HEK293 (cell line): ENCODE measurements around the gene EEF1AKMT1.
A peak's percentile ranks its signal among the peaks of the same experiment; 100 is the strongest.

Experiments used
- CTCF ChIA-PET: fragments of 350-600 bp; formaldehyde crosslinking; extraction: SDS; loops from one replicate; lab custom pipeline; 2021; ENCODE audit warnings: antibody characterized with exemption; lab: Yijun Ruan, JAX
- POLR2A ChIA-PET: fragments of 300-600 bp; formaldehyde crosslinking; extraction: SDS; loops from one replicate; lab custom pipeline; 2020; ENCODE audit warnings: antibody characterized with exemption, inconsistent platforms; lab: Yijun Ruan, JAX
- H3K27ac ChIP-seq: fragments of 200-500 bp; sonication (Bioruptor generic); 2 replicates; pipeline ENCODE4 v1.5.1; 2014; ENCODE audit warnings: low read depth, low read length, control low read depth, inconsistent platforms; ENCODE audit errors: extremely low read depth
- H3K36me3 ChIP-seq, 2 experiments: fragments of 200-500 bp in 1 of 2; sonication (Bioruptor generic) in 1 of 2; 1 replicate in 1 of 2; 2 replicates in 1 of 2; pipeline ENCODE4 v1.5.1; 2014 to 2017; ENCODE audit warnings: inconsistent platforms in 2 of 2, low read length in 2 of 2; ENCODE audit not compliant: control insufficient read depth in 2 of 2, insufficient read depth in 1 of 2
- H3K4me1 ChIP-seq: fragments of 200-500 bp; sonication (Bioruptor generic); 2 replicates; pipeline ENCODE4 v1.5.1; 2014; ENCODE audit warnings: mild to moderate bottlenecking, low read length, inconsistent platforms; ENCODE audit not compliant: control insufficient read depth, insufficient read depth
- H3K4me3 ChIP-seq: 2 replicates; pipeline ENCODE4 v1.5.1; 2011; ENCODE audit warnings: low read depth, mild to moderate bottlenecking, control low read depth, low read length, moderate library complexity
- H3K9me3 ChIP-seq: fragments of 200-500 bp; sonication (Bioruptor generic); 2 replicates; pipeline ENCODE4 v1.5.1; 2014; ENCODE audit warnings: low read depth, low read length, inconsistent platforms; ENCODE audit not compliant: control insufficient read depth, insufficient read depth
- PRDM10 ChIP-seq: fragments of 450-650 bp; formaldehyde crosslinking; IDR thresholded peaks from 2 replicates; pipeline ENCODE4 v1.5.1; 2016; ENCODE audit warnings: missing biosample characterization, missing genetic modification characterization
- TRIM28 ChIP-seq: IDR thresholded peaks from 2 replicates; pipeline ENCODE4 v1.6.1; 2011; ENCODE audit warnings: low read length, control low read depth, borderline replicate concordance
- ZNF112 ChIP-seq: fragments of 450-650 bp; formaldehyde crosslinking; IDR thresholded peaks from 2 replicates; pipeline ENCODE4 v1.5.0; 2017; ENCODE audit warnings: missing biosample characterization, missing genetic modification characterization
- ZNF16 ChIP-seq: fragments of 450-650 bp; formaldehyde crosslinking; IDR thresholded peaks from 2 replicates; pipeline ENCODE4 v1.5.1; 2016; ENCODE audit warnings: low read depth, missing biosample characterization, missing genetic modification characterization
- ZNF362 ChIP-seq: fragments of 450-650 bp; formaldehyde crosslinking; IDR thresholded peaks from 2 replicates; pipeline ENCODE4 v1.5.1; 2016; ENCODE audit warnings: missing biosample characterization, missing genetic modification characterization
- ZNF366 ChIP-seq: fragments of 450-650 bp; formaldehyde crosslinking; conservative IDR thresholded peaks from 2 replicates; pipeline ENCODE4 v1.5.1; 2016; ENCODE audit warnings: missing biosample characterization, missing genetic modification characterization
- ZNF558 ChIP-seq: fragments of 450-650 bp; formaldehyde crosslinking; IDR thresholded peaks from 2 replicates; pipeline ENCODE4 v1.5.1; 2016; ENCODE audit warnings: missing biosample characterization, missing genetic modification characterization
- ZSCAN23 ChIP-seq: fragments of 450-650 bp; formaldehyde crosslinking; IDR thresholded peaks from 2 replicates; pipeline ENCODE4 v1.5.1; 2016; ENCODE audit warnings: missing biosample characterization, missing genetic modification characterization

Gene EEF1AKMT1

DNA sequence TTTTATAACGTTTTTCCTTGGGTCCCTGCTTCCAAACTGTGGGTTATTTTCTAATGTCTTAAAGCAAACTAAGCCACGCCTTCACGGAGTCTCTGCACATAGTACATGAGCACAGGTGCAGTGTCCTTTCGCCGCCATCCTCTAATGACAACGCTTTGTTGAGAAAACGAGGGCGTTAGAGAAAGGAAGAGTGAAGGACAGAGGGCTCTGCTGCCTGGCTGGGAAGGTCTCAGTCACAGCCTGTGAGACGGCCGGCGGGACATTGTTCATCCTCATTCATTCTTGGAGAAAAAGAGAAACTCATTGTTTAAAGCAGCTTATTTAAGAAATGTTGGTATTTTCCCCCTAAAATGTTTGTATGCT, 60.8 kb downstream of the EEF1AKMT1 start:
- Histone ChIP-seq H3K36me3 (no peaks in the 10 kb centered on the region), H3K9me3 (no peaks in the 10 kb centered on the region)
- TF ChIP-seq ZNF16 (tag by site-specific recombination) (no peak), ZNF366 (tag by site-specific recombination) (peak; percentile 12; the same call in 1 of the 2 replicates)
- TF ChIP-seq, all 188 proteins: peak for 1
- POLR2A ChIA-PET = no interaction called here
- Histone ChIP-seq H3K27ac (no peak overlapping the region), H3K4me1 (no peaks in the 10 kb centered on the region), H3K4me3 (no peak overlapping the region)
- CTCF ChIA-PET = interaction anchor here (1.3 to 2.0 kb wide), 3 partner anchors 9 to 154 kb away, joined by 4 to 6 read pairs (median 4); no protein-coding TSS in a partner anchor

- TF ChIP-seq ZNF558 (tag by site-specific recombination) (no peak), PRDM10 (0 out of 2 replicates have a peak, but pooled peaks have one; percentile 22), ZNF362 (tag by site-specific recombination) (no peak)
- Histone ChIP-seq H3K27ac (no peak overlapping the region), H3K36me3 (no peaks in the 10 kb centered on the region), H3K4me3 (no peak overlapping the region), H3K9me3 (no peaks in the 10 kb centered on the region), H3K4me1 (no peaks in the 10 kb centered on the region)
- POLR2A ChIA-PET = no interaction called here
- CTCF ChIA-PET = interaction anchor here (1.0 to 2.0 kb wide), 10 partner anchors 11 to 442 kb away, joined by 3 to 15 read pairs (median 4); no protein-coding TSS in a partner anchor
These were observed 62.3 kb downstream of the EEF1AKMT1 start for GRCh38 chr13:20711301-20712044.

GRCh38 chr13:20709782-20710181, 64.0 kb downstream of the EEF1AKMT1 start:
- POLR2A ChIA-PET = interaction anchor here (1.0 kb wide), 1 partner anchor 64 kb away, joined by 3 read pairs; the partner anchor contains the start of gene EEF1AKMT1
- no peak overlapping the region for H3K27ac ChIP-seq
- no peaks in the 10 kb centered on the region for H3K9me3 ChIP-seq
- no peak overlapping the region for H3K4me3 ChIP-seq
- H3K4me1 ChIP-seq = no peaks in the 10 kb centered on the region
- TF ChIP-seq ZSCAN23 (tag by site-specific recombination) = no peak
- TF ChIP-seq ZNF112 (tag by site-specific recombination) = no peak
- peak; percentile 26; the same call in 1 of the 2 replicates for TF ChIP-seq PRDM10
- TF ChIP-seq TRIM28 = no peak
- TF ChIP-seq, all 188 proteins: peak for 1
- H3K36me3 ChIP-seq = no peaks in the 10 kb centered on the region
- CTCF ChIA-PET = interaction anchor here (0.7 kb wide), 1 partner anchor 37 kb away, joined by 5 read pairs; no protein-coding TSS in a partner anchor
